ENCODE results near the gene CREB3. TPM values are rescaled to one million over a fixed set of nuclear protein-coding genes. Genes with fewer than 3 reads are reported as not detected.

Gene CREB3
- total and polyA plus RNA-seq, 2 experiments from 2014 or later, result 20.3 to 32.4 TPM

GRCh38 chr9:35763803-35764202 is 31.3 kb downstream of the CREB3 start:
- Mint-ChIP-seq H3K27me3 (ENCODE audit: insufficient read depth, low read depth, poor library complexity) (no peaks in the 10 kb centered on the region), H3K36me3 (ENCODE audit: low read depth) (peaks cover 3% of the 10 kb centered on the region; the same call in 1 of the 3 replicates), H3K4me1 (peaks cover 30% of the 10 kb centered on the region), H3K4me3 (no peak overlapping the region), H3K9me3 (no peaks in the 10 kb centered on the region), H3K27ac (no peak overlapping the region)
- Histone ChIP-seq H2AFZ (no peak overlapping the region), H3K27me3 (ENCODE audit: insufficient read depth) (no peaks in the 10 kb centered on the region), H3K27ac (ENCODE audit: low read depth) (no peak overlapping the region), H3K4me2 (no peak overlapping the region), H3F3A (replicated peaks; ENCODE audit: low read depth) (no peaks in the 10 kb centered on the region; the same call in 1 of the 2 replicates), H3K4me1 (ENCODE audit: insufficient read depth) (peaks cover 3% of the 10 kb centered on the region), H3K9me2 (ENCODE audit: insufficient read depth) (no peaks in the 10 kb centered on the region), H4K20me1 (replicated peaks; ENCODE audit: insufficient read depth) (0 out of 2 replicates have a peak, but pooled peaks cover 3% of the 10 kb centered on the region), H3K36me3 (ENCODE audit: insufficient read depth) (no peaks in the 10 kb centered on the region), H3K79me2 (replicated peaks; ENCODE audit: insufficient read depth) (peaks cover 61% of the 10 kb centered on the region), H3K4me3 (no peak overlapping the region)
- TF ChIP-seq CTCF (conservative IDR thresholded peaks at IDR 0.05; ENCODE audit: low read depth in 2 of 2) (no peak), ETS1 (IDR thresholded peaks at IDR 0.05) (no peak), CREB1 (CRISPR knock-in tag; IDR thresholded peaks at IDR 0.05; ENCODE audit: low read depth) (no peak), NANOG (IDR thresholded peaks at IDR 0.05; ENCODE audit: borderline replicate concordance) (no peak), POLR2AphosphoS5 (IDR thresholded peaks at IDR 0.05; ENCODE audit: low read depth) (no peak), JUNB (IDR thresholded peaks at IDR 0.05; ENCODE audit: unreplicated experiment) (no peak), STAT1 (IDR thresholded peaks at IDR 0.05; ENCODE audit: unreplicated experiment) (no peak), ZNF331 (CRISPR knock-in tag; IDR thresholded peaks at IDR 0.05; ENCODE audit: low read depth) (no peak), EZH2phosphoT487 (IDR thresholded peaks at IDR 0.05; ENCODE audit: unreplicated experiment) (no peak), ZNF114 (CRISPR knock-in tag; IDR thresholded peaks at IDR 0.05) (no peak), EZH2 (IDR thresholded peaks at IDR 0.05; ENCODE audit: low read depth, unreplicated experiment) (no peak)
- TF ChIP-seq, protein P1, sequence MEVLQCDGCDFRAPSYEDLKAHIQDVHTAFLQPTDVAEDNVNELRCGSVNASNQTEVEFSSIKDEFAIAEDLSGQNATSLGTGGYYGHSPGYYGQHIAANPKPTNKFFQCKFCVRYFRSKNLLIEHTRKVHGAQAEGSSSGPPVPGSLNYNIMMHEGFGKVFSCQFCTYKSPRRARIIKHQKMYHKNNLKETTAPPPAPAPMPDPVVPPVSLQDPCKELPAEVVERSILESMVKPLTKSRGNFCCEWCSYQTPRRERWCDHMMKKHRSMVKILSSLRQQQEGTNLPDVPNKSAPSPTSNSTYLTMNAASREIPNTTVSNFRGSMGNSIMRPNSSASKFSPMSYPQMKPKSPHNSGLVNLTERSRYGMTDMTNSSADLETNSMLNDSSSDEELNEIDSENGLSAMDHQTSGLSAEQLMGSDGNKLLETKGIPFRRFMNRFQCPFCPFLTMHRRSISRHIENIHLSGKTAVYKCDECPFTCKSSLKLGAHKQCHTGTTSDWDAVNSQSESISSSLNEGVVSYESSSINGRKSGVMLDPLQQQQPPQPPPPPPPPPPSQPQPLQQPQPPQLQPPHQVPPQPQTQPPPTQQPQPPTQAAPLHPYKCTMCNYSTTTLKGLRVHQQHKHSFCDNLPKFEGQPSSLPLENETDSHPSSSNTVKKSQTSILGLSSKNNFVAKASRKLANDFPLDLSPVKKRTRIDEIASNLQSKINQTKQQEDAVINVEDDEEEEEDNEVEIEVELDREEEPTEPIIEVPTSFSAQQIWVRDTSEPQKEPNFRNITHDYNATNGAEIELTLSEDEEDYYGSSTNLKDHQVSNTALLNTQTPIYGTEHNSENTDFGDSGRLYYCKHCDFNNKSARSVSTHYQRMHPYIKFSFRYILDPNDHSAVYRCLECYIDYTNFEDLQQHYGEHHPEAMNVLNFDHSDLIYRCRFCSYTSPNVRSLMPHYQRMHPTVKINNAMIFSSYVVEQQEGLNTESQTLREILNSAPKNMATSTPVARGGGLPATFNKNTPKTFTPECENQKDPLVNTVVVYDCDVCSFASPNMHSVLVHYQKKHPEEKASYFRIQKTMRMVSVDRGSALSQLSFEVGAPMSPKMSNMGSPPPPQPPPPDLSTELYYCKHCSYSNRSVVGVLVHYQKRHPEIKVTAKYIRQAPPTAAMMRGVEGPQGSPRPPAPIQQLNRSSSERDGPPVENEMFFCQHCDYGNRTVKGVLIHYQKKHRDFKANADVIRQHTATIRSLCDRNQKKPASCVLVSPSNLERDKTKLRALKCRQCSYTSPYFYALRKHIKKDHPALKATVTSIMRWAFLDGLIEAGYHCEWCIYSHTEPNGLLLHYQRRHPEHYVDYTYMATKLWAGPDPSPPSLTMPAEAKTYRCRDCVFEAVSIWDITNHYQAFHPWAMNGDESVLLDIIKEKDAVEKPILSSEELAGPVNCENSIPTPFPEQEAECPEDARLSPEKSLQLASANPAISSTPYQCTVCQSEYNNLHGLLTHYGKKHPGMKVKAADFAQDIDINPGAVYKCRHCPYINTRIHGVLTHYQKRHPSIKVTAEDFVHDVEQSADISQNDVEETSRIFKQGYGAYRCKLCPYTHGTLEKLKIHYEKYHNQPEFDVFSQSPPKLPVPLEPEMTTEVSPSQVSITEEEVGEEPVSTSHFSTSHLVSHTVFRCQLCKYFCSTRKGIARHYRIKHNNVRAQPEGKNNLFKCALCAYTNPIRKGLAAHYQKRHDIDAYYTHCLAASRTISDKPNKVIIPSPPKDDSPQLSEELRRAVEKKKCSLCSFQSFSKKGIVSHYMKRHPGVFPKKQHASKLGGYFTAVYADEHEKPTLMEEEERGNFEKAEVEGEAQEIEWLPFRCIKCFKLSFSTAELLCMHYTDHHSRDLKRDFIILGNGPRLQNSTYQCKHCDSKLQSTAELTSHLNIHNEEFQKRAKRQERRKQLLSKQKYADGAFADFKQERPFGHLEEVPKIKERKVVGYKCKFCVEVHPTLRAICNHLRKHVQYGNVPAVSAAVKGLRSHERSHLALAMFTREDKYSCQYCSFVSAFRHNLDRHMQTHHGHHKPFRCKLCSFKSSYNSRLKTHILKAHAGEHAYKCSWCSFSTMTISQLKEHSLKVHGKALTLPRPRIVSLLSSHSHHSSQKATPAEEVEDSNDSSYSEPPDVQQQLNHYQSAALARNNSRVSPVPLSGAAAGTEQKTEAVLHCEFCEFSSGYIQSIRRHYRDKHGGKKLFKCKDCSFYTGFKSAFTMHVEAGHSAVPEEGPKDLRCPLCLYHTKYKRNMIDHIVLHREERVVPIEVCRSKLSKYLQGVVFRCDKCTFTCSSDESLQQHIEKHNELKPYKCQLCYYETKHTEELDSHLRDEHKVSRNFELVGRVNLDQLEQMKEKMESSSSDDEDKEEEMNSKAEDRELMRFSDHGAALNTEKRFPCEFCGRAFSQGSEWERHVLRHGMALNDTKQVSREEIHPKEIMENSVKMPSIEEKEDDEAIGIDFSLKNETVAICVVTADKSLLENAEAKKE (CRISPR knock-in tag; IDR thresholded peaks at IDR 0.05), result no peak
- TF ChIP-seq, protein P2, sequence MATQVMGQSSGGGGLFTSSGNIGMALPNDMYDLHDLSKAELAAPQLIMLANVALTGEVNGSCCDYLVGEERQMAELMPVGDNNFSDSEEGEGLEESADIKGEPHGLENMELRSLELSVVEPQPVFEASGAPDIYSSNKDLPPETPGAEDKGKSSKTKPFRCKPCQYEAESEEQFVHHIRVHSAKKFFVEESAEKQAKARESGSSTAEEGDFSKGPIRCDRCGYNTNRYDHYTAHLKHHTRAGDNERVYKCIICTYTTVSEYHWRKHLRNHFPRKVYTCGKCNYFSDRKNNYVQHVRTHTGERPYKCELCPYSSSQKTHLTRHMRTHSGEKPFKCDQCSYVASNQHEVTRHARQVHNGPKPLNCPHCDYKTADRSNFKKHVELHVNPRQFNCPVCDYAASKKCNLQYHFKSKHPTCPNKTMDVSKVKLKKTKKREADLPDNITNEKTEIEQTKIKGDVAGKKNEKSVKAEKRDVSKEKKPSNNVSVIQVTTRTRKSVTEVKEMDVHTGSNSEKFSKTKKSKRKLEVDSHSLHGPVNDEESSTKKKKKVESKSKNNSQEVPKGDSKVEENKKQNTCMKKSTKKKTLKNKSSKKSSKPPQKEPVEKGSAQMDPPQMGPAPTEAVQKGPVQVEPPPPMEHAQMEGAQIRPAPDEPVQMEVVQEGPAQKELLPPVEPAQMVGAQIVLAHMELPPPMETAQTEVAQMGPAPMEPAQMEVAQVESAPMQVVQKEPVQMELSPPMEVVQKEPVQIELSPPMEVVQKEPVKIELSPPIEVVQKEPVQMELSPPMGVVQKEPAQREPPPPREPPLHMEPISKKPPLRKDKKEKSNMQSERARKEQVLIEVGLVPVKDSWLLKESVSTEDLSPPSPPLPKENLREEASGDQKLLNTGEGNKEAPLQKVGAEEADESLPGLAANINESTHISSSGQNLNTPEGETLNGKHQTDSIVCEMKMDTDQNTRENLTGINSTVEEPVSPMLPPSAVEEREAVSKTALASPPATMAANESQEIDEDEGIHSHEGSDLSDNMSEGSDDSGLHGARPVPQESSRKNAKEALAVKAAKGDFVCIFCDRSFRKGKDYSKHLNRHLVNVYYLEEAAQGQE (IDR thresholded peaks at IDR 0.05; ENCODE audit: unreplicated experiment), result no peak
- DNase-seq (ENCODE audit: low spot score), result no peak
- no peak for ATAC-seq
